ENCODE data around the gene TAS2R8. TPM values are rescaled to one million over a fixed set of nuclear protein-coding genes. Genes with fewer than 3 reads are reported as not detected.

The TAS2R8 gene
- total RNA-seq, 1 experiment from 2014 or later, result not detected

DNA sequence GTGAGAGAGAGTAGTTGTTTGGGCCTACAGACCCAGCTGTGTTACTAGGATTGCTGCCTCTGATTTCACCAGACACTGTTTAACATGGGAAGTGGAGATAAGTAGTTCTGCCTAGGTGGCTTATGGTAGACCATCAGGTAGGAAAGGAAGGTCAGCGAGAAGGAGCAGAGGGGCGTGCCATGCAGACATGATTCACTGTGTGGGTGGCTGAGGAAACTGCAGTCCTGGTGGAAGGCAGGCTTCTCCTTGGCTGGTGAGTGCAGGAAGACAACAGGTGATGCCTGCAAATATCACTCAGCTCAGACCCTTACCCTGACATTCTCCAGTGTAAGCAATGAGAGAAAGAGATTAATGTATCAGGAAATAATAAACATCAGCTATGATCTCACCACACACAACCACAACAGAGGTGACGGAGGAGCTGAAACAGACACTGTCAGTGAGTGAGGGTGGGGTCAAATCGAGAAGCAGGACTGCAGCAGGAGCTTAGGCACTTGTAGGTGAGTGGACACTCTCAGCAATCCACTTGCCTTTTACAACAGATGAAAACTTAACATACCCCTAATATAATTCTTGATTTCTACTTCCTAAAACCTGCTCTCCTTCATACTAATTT lies 44.3 kb upstream of the TAS2R8 start:
- no peak for DNase-seq
- H3K9me2 ChIP-seq (ENCODE audit: insufficient read depth), result no peaks in the 10 kb centered on the region
- no peaks in the 10 kb centered on the region for H3K27me3 ChIP-seq (ENCODE audit: insufficient read depth, low read depth)
- CTCF ChIA-PET, result no interaction called here
- POLR2A ChIA-PET (ENCODE audit: unreplicated experiment), result no interaction called here
- no TSS peak for BruUV-seq (replicated peaks)
- H3K9me3 ChIP-seq (ENCODE audit: insufficient read depth, low read depth), result peaks cover 8% of the 10 kb centered on the region
- no peak overlapping the region for H2AFZ ChIP-seq
- TF ChIP-seq, protein P1, sequence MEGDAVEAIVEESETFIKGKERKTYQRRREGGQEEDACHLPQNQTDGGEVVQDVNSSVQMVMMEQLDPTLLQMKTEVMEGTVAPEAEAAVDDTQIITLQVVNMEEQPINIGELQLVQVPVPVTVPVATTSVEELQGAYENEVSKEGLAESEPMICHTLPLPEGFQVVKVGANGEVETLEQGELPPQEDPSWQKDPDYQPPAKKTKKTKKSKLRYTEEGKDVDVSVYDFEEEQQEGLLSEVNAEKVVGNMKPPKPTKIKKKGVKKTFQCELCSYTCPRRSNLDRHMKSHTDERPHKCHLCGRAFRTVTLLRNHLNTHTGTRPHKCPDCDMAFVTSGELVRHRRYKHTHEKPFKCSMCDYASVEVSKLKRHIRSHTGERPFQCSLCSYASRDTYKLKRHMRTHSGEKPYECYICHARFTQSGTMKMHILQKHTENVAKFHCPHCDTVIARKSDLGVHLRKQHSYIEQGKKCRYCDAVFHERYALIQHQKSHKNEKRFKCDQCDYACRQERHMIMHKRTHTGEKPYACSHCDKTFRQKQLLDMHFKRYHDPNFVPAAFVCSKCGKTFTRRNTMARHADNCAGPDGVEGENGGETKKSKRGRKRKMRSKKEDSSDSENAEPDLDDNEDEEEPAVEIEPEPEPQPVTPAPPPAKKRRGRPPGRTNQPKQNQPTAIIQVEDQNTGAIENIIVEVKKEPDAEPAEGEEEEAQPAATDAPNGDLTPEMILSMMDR (conservative IDR thresholded peaks at IDR 0.05), result no peak
- TF ChIP-seq EZH2 (IDR thresholded peaks at IDR 0.05; ENCODE audit: low read depth), result no peak
- intact Hi-C loops (cut with micrococcal nuclease; ENCODE audit: unreplicated experiment), result no loop called here
- H3F3A ChIP-seq (ENCODE audit: insufficient read depth, low read depth), result no peaks in the 10 kb centered on the region
- no peaks in the 10 kb centered on the region for H4K20me1 ChIP-seq (ENCODE audit: insufficient read depth)
- H3K4me3 ChIP-seq, result no peak overlapping the region
- no peaks in the 10 kb centered on the region for H3K36me3 ChIP-seq (ENCODE audit: low read depth)
- no peak overlapping the region for H3K4me2 ChIP-seq
- H3K79me2 ChIP-seq (ENCODE audit: low read depth), result no peaks in the 10 kb centered on the region
- no peak overlapping the region for H3K27ac ChIP-seq
- no peaks in the 10 kb centered on the region for H3K4me1 ChIP-seq (replicated peaks; ENCODE audit: insufficient read depth)

DNA sequence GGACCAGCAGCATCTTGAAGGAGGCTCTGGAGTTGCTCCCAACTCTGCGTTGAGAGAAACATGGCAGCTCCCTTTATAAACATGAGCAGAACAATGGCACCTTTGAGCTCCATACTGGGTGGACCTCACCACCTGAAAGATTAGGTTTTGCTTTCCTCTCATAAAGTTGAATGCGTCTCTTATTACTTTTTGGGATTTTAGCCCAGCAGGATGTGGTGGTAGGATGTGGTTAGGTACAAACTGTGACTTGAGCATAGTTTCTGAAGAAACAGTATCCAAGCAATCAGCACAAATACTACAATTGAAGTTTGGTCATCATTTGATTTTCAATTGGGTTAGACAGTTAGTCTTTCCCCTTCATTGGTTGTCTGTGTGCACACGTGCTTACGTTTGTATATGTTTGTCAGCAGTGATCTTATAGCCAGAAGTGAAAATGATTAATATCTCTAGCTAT lies 42.4 kb upstream of the TAS2R8 start, which contains the start of gene PRR4:
Gene PRR4 (minus strand): TSS at position 51 of the 454 bp plus-strand sequence. CDS start 38 bp downstream, at position 13.
- ChIA-PET POLR2A (ENCODE audit: unreplicated experiment) (interaction anchor here (0.6 kb wide), 1 partner anchor 724 kb away, joined by 3 read pairs; no protein-coding TSS in a partner anchor), CTCF (no interaction called here)
- no peak within 1 kb of the TSS for H2AFZ ChIP-seq

DNA sequence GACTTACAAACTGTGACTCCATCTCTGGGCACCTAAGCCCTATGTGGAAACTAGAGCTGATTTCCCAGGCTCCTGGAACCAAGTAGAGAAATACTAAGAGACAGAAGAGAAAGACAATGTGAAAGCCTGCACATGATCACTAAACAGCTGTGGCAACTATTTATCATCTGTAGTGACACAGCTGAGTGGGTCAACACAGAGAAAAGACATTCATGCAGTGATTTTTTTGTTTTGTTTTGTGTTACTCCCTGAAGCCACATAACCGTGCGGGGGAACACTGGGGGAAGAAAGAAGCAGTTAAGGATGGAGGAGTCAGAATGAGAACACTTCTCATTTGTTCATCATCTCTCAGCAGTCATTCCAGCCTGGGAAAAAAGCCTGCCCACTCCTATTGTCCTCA lies 40.7 kb upstream of the TAS2R8 start:
- H3K4me1 ChIP-seq (replicated peaks; ENCODE audit: insufficient read depth), result no peaks in the 10 kb centered on the region
- no peaks in the 10 kb centered on the region for H3K9me3 ChIP-seq (ENCODE audit: insufficient read depth, low read depth)
- H3K79me2 ChIP-seq (ENCODE audit: low read depth), result no peaks in the 10 kb centered on the region
- H3K36me3 ChIP-seq (ENCODE audit: low read depth), result no peaks in the 10 kb centered on the region
- H3K27me3 ChIP-seq (ENCODE audit: insufficient read depth, low read depth), result no peaks in the 10 kb centered on the region
- TF ChIP-seq, protein P1 (conservative IDR thresholded peaks at IDR 0.05), result no peak
- no peak for TF ChIP-seq EZH2 (IDR thresholded peaks at IDR 0.05; ENCODE audit: low read depth)
- ChIA-PET POLR2A (ENCODE audit: unreplicated experiment) (no interaction called here), CTCF (interaction anchor here (0.7 kb wide), 1 partner anchor 72 kb away, joined by 10 read pairs; no protein-coding TSS in a partner anchor)
- no peak overlapping the region for H3K4me3 ChIP-seq
- H3K27ac ChIP-seq, result no peak overlapping the region
- DNase-seq, result no peak
- intact Hi-C loops (cut with micrococcal nuclease; ENCODE audit: unreplicated experiment), result no loop called here
- no peak overlapping the region for H3K4me2 ChIP-seq
- H3K9me2 ChIP-seq (ENCODE audit: insufficient read depth), result no peaks in the 10 kb centered on the region
- no TSS peak for BruUV-seq (replicated peaks)
- H4K20me1 ChIP-seq (ENCODE audit: insufficient read depth), result no peaks in the 10 kb centered on the region
- H3F3A ChIP-seq (ENCODE audit: insufficient read depth, low read depth), result no peaks in the 10 kb centered on the region
- no peak overlapping the region for H2AFZ ChIP-seq

More for the DNA sequence above, 42.4 kb upstream of the TAS2R8 start, which contains the start of gene PRR4:
- no peak for TF ChIP-seq EZH2 (IDR thresholded peaks at IDR 0.05; ENCODE audit: low read depth)
- TF ChIP-seq, protein P1 (conservative IDR thresholded peaks at IDR 0.05), result no peak
- Histone ChIP-seq H3K9me3 (ENCODE audit: insufficient read depth, low read depth) (no peaks in the 10 kb centered on the region), H3K27ac (no peak within 1 kb of the TSS), H3K27me3 (ENCODE audit: insufficient read depth, low read depth) (no peaks in the 10 kb centered on the region), H3K9me2 (ENCODE audit: insufficient read depth) (no peaks in the 10 kb centered on the region), H3K4me3 (no peak within 1 kb of the TSS), H3K36me3 (ENCODE audit: low read depth) (no peaks in the 10 kb centered on the region), H3K79me2 (ENCODE audit: low read depth) (no peaks in the 10 kb centered on the region), H4K20me1 (ENCODE audit: insufficient read depth) (no peaks in the 10 kb centered on the region), H3K4me2 (no peak within 1 kb of the TSS), H3F3A (ENCODE audit: insufficient read depth, low read depth) (no peaks in the 10 kb centered on the region), H3K4me1 (replicated peaks; ENCODE audit: insufficient read depth) (no peaks in the 10 kb centered on the region)
- no peak for DNase-seq
- BruUV-seq (replicated peaks), result no TSS peak
- intact Hi-C loops (cut with micrococcal nuclease; ENCODE audit: unreplicated experiment), result no loop called here
